OCI-LY3 (cell line): Measurements from ENCODE around the gene PLEKHA7.

Source experiments
- EZH2phosphoT487 ChIP-seq: fragments of 200-600 bp; shearing (Covaris generic); IDR thresholded peaks from 2 replicates; pipeline ENCODE4 v1.6.1; 2018; ENCODE audit warnings: antibody characterized with exemption, mixed run types, low read depth
- TF ChIP-seq, protein P1 (sequence below): fragments of 200-600, 300-600 bp; sonication (generic); IDR thresholded peaks from 2 replicates; pipeline ENCODE4 v1.5.1; 2014; ENCODE audit warnings: antibody characterized with exemption, low read length, low read depth

- TF ChIP-seq, protein P1, sequence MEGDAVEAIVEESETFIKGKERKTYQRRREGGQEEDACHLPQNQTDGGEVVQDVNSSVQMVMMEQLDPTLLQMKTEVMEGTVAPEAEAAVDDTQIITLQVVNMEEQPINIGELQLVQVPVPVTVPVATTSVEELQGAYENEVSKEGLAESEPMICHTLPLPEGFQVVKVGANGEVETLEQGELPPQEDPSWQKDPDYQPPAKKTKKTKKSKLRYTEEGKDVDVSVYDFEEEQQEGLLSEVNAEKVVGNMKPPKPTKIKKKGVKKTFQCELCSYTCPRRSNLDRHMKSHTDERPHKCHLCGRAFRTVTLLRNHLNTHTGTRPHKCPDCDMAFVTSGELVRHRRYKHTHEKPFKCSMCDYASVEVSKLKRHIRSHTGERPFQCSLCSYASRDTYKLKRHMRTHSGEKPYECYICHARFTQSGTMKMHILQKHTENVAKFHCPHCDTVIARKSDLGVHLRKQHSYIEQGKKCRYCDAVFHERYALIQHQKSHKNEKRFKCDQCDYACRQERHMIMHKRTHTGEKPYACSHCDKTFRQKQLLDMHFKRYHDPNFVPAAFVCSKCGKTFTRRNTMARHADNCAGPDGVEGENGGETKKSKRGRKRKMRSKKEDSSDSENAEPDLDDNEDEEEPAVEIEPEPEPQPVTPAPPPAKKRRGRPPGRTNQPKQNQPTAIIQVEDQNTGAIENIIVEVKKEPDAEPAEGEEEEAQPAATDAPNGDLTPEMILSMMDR = no peak
- no peak for TF ChIP-seq EZH2phosphoT487
Measured at GRCh38 chr11:16982809-16983208, 31.4 kb downstream of the PLEKHA7 start.
